ENCODE results near the gene SFXN4. TPM values are rescaled to one million over a fixed set of nuclear protein-coding genes. Genes with fewer than 3 reads are reported as not detected.

SFXN4 gene
- total and polyA plus RNA-seq, 2 of the 13 experiments (the other 11 are each of a cell fraction or from before 2014, with no cell fraction given): 47.7 to 64.9 TPM

DNA sequence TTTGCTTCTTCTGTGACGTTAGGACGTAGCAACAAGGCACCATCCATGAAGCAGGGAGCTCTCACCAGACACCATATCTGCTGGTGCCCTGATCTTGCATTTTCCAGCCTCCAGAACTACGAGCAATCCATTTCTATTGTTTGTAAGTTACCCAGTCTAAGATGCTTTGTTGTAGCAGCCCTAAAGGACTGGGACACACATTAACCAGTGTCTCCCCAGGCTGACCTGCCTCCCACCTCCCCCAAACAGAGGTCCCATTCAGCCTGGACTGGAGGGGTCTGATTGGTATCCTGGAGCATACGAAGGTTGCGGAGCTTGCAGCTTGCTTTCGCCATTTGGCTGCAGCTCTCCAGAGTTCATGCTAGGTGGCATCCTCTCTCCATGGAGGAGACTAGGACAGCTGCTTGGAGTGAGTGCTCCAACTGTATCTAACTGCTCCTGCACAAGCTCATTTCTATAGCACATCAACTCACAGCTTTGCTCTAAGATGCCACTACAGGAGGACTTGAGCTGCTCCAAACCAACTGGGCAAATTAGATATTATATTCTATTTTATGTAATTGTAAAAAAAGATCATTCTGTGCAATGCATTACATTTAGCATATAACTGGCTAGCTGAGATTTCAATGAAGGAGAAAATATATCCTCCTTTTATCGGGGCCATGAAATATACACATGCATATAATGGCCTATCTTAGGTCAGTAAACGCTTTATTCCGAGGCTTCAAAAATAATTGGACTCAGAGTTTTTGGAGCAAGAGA lies 33.9 kb upstream of the SFXN4 start (continued):
- TF ChIP-seq, protein P1, sequence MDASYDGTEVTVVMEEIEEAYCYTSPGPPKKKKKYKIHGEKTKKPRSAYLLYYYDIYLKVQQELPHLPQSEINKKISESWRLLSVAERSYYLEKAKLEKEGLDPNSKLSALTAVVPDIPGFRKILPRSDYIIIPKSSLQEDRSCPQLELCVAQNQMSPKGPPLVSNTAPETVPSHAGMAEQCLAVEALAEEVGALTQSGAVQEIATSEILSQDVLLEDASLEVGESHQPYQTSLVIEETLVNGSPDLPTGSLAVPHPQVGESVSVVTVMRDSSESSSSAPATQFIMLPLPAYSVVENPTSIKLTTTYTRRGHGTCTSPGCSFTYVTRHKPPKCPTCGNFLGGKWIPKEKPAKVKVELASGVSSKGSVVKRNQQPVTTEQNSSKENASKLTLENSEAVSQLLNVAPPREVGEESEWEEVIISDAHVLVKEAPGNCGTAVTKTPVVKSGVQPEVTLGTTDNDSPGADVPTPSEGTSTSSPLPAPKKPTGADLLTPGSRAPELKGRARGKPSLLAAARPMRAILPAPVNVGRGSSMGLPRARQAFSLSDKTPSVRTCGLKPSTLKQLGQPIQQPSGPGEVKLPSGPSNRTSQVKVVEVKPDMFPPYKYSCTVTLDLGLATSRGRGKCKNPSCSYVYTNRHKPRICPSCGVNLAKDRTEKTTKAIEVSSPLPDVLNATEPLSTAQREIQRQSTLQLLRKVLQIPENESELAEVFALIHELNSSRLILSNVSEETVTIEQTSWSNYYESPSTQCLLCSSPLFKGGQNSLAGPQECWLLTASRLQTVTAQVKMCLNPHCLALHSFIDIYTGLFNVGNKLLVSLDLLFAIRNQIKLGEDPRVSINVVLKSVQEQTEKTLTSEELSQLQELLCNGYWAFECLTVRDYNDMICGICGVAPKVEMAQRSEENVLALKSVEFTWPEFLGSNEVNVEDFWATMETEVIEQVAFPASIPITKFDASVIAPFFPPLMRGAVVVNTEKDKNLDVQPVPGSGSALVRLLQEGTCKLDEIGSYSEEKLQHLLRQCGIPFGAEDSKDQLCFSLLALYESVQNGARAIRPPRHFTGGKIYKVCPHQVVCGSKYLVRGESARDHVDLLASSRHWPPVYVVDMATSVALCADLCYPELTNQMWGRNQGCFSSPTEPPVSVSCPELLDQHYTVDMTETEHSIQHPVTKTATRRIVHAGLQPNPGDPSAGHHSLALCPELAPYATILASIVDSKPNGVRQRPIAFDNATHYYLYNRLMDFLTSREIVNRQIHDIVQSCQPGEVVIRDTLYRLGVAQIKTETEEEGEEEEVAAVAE (CRISPR knock-in tag; IDR thresholded peaks at IDR 0.05; ENCODE audit: borderline replicate concordance): no peak
- TF ChIP-seq, protein P2, sequence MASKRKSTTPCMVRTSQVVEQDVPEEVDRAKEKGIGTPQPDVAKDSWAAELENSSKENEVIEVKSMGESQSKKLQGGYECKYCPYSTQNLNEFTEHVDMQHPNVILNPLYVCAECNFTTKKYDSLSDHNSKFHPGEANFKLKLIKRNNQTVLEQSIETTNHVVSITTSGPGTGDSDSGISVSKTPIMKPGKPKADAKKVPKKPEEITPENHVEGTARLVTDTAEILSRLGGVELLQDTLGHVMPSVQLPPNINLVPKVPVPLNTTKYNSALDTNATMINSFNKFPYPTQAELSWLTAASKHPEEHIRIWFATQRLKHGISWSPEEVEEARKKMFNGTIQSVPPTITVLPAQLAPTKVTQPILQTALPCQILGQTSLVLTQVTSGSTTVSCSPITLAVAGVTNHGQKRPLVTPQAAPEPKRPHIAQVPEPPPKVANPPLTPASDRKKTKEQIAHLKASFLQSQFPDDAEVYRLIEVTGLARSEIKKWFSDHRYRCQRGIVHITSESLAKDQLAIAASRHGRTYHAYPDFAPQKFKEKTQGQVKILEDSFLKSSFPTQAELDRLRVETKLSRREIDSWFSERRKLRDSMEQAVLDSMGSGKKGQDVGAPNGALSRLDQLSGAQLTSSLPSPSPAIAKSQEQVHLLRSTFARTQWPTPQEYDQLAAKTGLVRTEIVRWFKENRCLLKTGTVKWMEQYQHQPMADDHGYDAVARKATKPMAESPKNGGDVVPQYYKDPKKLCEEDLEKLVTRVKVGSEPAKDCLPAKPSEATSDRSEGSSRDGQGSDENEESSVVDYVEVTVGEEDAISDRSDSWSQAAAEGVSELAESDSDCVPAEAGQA (IDR thresholded peaks at IDR 0.05; ENCODE audit: low read depth): no peak
- TF ChIP-seq, protein P2 (CRISPR knock-in tag; IDR thresholded peaks at IDR 0.05; ENCODE audit: borderline replicate concordance): no peak
- TF ChIP-seq ZNF577 (CRISPR knock-in tag; IDR thresholded peaks at IDR 0.05; ENCODE audit: borderline replicate concordance, low read depth) (no peak), FOXJ3 (CRISPR knock-in tag; IDR thresholded peaks at IDR 0.05; ENCODE audit: borderline replicate concordance) (no peak), ZNF263 (CRISPR knock-in tag; IDR thresholded peaks at IDR 0.05) (peak; percentile 97), MIER3 (CRISPR knock-in tag; IDR thresholded peaks at IDR 0.05; ENCODE audit: borderline replicate concordance) (no peak), SMARCC2 (IDR thresholded peaks at IDR 0.05) (no peak), DMAP1 (CRISPR knock-in tag; IDR thresholded peaks at IDR 0.05) (no peak), KMT2A (CRISPR knock-in tag; IDR thresholded peaks at IDR 0.05) (no peak), ADNP (CRISPR knock-in tag; IDR thresholded peaks at IDR 0.05) (no peak), TCF7 (IDR thresholded peaks at IDR 0.05; ENCODE audit: low read depth) (no peak), CBFB (CRISPR knock-in tag; IDR thresholded peaks at IDR 0.05) (no peak), NFE2 (CRISPR knock-in tag; IDR thresholded peaks at IDR 0.05) (no peak), ATRX (CRISPR knock-in tag; IDR thresholded peaks at IDR 0.05; ENCODE audit: borderline replicate concordance) (no peak)
- TF ChIP-seq, protein P3, sequence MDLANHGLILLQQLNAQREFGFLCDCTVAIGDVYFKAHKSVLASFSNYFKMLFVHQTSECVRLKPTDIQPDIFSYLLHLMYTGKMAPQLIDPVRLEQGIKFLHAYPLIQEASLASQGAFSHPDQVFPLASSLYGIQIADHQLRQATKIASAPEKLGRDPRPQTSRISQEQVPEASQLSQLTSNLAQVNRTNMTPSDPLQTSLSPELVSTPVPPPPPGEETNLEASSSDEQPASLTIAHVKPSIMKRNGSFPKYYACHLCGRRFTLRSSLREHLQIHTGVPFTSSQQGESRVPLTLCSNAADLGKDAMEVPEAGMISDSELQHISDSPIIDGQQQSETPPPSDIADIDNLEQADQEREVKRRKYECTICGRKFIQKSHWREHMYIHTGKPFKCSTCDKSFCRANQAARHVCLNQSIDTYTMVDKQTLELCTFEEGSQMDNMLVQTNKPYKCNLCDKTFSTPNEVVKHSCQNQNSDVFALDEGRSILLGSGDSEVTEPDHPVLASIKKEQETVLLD (CRISPR knock-in tag; IDR thresholded peaks at IDR 0.05; ENCODE audit: low read depth): no peak
- TF ChIP-seq, protein P4, sequence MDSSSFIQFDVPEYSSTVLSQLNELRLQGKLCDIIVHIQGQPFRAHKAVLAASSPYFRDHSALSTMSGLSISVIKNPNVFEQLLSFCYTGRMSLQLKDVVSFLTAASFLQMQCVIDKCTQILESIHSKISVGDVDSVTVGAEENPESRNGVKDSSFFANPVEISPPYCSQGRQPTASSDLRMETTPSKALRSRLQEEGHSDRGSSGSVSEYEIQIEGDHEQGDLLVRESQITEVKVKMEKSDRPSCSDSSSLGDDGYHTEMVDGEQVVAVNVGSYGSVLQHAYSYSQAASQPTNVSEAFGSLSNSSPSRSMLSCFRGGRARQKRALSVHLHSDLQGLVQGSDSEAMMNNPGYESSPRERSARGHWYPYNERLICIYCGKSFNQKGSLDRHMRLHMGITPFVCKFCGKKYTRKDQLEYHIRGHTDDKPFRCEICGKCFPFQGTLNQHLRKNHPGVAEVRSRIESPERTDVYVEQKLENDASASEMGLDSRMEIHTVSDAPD (CRISPR knock-in tag; IDR thresholded peaks at IDR 0.05): no peak
